GM18907 (cell line): Measurements from ENCODE around the gene ANKHD1.

Experiments used
- ATAC-seq: cut with Tn5 transposase; IDR thresholded peaks from one replicate; pipeline ENCODE4 v1.9.1; 2021; ENCODE audit warnings: mild to moderate bottlenecking, moderate library complexity; ENCODE audit not compliant: unreplicated experiment

The ANKHD1 gene

GRCh38 chr5:140542972-140543371 lies 141.3 kb downstream of the ANKHD1 start:
- no peak for ATAC-seq

DNA sequence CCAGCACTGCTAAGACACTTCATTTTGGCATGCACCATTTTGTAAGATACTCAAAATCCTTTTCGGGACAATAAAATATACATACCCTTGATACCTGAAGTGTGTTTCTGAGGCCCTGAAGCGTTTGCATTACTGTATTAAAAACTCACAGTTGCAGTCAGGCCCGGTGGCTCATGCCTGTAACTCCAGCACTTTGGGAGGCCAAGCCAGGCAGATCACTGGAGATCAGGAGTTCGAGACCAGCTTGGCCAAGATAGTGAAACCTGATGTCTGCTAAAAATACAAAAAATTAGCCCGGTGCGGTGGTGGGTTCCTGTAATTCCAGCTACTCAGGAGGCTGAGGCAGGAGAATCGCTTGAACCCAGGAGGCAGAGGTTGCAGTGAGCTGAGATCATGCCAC lies 143.4 kb downstream of the ANKHD1 start:
- no peak for ATAC-seq

GRCh38 chr5:140545606-140546005 lies 144.0 kb downstream of the ANKHD1 start:
- no peak for ATAC-seq

DNA sequence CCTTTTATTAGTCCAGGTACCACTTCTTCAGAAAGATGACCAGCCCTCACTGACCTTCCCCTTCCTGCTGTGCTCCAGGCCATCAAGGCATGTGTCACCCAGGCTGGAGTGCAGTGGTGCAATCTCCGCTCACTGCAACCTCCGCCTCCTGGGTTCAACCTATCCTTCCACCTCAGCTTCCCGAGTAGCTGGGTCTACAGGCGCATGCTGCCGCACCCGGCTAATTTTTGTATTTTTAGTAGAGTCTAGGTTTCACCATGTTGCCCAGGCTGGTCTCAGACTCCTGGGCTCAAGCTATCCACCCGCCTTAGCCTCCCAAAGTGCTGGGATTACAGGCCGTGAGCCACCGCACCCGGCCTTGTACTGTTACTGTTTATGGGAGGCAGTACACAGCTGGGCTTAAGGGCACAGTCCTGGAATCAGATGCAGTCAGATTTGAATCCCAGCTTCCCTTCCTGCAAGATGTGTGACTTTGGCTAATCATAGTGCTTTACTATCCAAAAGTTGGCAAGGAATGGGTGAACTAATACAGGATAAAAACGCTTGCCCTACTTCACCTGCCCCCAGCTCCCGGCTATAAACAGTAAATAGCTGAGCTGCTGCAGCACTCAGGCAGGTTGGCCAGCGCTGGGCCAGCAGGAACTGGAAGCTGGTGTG lies 145.3 kb downstream of the ANKHD1 start:
- no peak for ATAC-seq

DNA sequence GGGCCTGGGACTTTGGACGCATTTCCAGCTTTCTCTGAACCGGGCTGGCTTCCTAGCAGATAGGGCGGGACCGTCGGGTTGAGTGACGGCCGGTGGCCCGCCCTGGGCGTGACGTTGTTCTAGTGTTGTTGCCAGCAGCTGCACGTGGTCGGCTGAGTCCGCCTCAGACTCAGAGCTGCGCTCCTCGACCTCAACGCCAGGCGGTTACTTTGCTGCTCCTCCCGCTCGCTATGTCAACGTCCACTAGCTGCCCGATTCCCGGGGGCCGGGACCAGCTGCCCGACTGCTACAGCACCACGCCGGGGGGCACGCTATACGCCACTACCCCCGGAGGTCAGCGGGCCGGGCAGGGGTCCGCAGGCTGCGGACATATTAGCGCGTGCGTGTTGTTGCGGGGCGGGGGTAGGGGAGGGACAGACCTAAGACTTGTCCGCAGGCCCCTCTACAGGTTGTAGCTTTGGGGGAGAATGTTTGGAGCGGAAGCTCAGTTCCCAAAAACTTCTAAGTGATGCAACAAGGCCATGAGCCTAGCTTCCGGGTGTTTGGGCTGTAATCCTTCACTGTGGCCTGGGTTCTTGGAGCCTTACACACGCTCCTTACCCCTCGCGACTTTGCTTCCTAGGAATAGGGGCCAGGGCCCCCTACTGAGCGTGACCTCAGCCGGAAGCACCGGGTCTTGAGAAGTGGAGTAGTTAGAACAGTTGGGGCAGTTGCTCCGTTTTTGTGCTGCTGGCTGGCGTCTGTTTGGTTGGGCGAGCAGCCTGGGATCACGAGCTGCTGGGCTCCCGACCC lies 146.1 kb downstream of the ANKHD1 start, which contains the start of gene EIF4EBP3:
Gene EIF4EBP3 (plus strand): TSS at position 155 of the 792 bp plus-strand sequence. CDS start 76 bp downstream, at position 231.
- ATAC-seq, result peak; percentile 98

DNA sequence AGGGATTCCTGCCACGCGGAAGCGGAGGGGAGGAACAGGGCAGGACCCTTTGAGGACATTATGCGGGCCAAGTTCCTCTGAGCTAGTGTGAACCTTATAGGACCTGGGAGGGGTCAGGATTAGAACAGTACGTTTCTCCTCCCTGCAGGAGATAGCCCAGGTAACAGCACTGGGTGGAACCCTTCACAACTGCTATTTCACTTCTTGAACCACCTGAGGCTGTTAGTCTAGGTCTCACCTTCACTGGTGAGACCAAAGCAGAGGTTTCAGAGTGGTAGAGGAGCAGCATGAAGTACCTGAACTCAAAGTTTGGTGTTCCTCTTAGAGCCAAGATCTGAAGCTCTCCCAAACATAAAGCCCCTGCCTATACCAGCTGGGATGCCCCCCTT lies 146.7 kb downstream of the ANKHD1 start:
- no peak for ATAC-seq

- ATAC-seq, result no peak
These were observed 147.2 kb downstream of the ANKHD1 start for GRCh38 chr5:140548791-140549190.

DNA sequence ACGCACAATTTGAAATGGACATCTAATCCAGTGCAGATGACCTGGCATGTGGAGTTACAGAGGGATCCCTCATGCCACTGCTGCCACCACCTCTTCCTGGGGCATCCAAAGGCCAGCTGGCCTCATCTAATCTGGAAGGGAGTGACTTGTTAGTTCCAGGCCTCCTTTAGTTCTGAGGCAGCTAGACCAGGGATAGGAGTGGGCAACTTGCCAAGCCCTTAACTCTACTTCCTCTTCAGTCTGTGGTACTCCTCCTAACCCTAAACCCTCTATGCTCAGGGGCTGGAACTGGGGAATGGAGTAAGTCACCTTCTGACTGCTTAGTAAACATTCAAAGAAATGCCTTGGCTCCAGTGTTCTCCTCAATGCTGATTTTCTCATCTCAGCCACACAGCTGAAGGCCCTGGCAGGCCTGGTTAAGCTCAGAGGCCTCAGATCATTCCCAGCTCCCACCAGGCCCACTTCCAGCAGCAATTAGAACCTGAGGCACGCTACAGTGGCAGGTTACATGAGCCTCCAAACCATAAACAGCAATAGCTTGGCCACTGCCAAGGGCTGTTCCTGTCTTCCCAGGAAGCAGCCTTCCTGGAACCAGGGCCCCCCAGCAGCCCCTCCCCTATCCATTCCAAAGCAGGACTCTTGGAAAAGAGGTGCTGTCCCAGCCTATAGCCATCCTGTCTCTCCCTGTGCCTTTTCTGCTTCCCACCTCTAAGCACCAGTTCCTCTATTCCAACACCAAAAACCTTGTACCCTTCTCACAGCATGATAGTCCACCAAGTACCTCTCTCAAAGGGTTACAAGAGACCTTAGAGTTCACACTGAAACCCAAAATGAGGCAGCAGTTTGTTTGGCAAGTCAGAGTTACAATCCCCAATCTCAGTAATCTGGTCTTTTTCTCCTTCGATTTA lies 147.9 kb downstream of the ANKHD1 start:
- ATAC-seq, result no peak

GRCh38 chr5:140550147-140551079 lies 148.8 kb downstream of the ANKHD1 start:
- ATAC-seq, result no peak

DNA sequence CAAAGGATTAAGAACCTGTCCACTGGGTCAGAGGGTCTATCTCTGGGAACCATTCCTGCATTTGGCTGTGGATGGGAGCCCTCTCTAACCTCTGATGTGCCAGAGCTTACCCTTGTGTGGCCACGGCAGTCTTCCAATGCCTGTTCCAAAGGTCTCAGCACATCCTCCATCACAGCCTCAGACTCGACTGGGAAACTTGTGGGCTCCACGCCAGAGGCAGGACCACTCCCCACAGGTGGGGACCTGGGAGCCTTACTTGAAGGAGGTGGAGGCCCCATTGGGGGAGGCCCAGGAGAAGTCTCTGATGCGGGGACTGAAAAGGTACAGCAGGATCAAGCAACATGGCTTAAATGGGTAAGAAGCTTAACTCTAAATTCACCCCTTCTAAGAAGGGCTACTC lies 150.2 kb downstream of the ANKHD1 start:
- no peak for ATAC-seq

DNA sequence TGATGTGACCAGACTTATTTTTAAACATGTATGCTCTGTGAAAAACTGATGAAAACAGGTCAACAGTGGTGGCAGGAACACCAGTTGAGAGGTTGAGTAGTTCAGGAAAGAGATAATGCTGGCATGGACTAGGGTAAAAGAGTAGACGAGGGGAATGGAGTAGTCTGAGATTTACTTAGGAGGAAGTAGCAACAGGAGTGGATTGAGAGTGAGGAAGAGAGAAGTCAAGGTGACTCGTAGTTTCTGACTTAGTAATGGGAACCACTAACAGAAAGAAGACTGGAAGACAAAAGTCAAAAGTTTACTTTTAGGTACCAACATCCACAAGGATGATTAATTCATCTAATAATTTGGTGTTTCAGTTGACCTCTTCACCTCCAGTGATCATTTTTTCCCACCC lies 152.0 kb downstream of the ANKHD1 start:
- ATAC-seq, result no peak

DNA sequence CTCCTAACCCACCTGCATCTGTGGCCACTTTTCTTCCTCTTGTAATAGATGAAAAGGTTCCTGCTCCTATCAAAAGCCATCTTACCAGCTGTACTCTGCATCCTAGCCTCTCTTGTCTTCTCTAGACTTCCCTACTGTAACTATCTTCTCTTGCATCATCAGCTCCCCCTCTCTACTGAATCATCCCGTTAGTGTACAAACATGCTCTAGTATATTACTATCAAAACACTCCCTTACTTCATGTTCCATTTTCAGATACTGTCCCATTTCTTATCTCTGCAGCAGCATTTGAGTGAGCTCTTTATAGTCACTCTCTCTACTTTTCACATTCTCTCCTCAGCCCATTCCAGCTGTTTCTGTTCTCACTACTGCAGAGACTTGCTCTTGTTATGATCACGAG lies 152.8 kb downstream of the ANKHD1 start:
- ATAC-seq, result no peak

- ATAC-seq, result peak; percentile 41
These were observed 154.2 kb downstream of the ANKHD1 start for GRCh38 chr5:140555747-140556312.

DNA sequence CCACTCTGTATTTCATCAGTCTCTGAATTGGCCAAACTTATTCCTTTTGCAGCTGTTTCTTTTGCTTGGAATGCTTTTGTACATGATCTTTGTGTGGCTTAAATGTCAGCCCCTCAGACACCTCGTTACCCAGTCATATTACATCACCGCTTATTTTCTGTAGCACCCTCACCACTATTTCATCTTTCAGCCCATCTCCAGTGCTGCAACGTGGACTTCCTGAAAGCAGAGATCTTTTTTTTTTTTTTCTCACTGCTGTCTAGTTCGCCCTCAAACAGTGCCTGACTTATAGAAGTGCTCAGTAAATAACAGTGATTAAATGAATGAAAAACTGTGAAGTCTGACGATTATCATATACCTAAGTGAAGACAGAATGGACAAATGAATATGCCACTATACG lies 154.8 kb downstream of the ANKHD1 start:
- ATAC-seq, result no peak

- ATAC-seq, result peak; percentile 95
These were observed 155.6 kb downstream of the ANKHD1 start, which contains the start of gene SRA1 for GRCh38 chr5:140557136-140557805. SRA1 (minus strand) TSS chr5:140557473; CDS start chr5:140557452, 21 bp downstream.

DNA sequence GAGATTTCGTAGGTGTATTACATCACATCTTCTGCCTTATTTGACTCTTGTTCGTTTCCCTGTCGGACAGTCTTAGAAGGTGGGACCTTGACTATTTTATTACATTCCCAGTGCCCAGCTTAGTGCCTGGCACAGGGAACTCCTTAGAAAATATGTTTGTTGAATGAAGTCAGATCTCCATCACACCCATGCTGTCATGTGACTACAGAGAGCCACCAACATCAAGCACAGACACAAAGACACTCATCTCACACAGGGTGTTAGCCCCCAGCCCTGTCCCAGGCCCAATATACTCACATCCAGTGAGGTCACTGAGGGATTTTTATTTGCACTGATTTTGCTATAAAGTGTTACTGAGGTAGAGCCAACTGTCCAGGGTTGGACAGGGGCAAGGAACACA lies 156.3 kb downstream of the ANKHD1 start:
- ATAC-seq, result no peak

DNA sequence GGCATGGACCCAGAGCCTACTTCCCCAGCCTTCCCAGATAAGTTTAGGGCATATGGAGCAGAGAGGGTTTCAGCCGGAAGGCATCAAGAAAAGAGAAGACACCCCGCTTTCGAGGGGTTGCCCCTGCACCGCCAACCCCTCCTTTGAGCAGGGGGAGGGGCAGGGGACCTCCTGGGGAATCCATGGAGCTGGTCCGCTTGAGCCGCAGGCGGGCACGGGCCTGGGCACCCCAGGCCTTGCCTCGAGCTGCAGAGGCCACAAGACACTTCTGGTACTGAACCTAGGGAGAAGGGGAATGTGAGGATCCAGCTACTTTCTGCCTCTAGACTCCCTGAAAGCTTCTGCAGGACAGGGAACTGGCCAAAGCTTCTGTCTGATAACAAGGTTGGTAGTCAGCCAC lies 156.9 kb downstream of the ANKHD1 start:
- no peak for ATAC-seq

- ATAC-seq, result no peak
These were observed 158.6 kb downstream of the ANKHD1 start for GRCh38 chr5:140560227-140560626.
